Astrocyte (in vitro differentiated cells and primary cell): ENCODE results near the gene PARK7. TPM values are rescaled to one million over a fixed set of nuclear protein-coding genes. Genes with fewer than 3 reads are reported as not detected.

Experiments
- DNase-seq: peaks from one replicate; pipeline ENCODE4 v3.0.0-alpha.2; 2010; ENCODE audit warnings: low read depth
- FAIRE-seq: peaks from 2 replicates; lab custom pipeline; 2011; peaks lifted over from hg19 to GRCh38; lab: Jason Lieb, UNC
- H2AFZ ChIP-seq: 2 replicates; pipeline ENCODE4 v1.6.0; 2012; ENCODE audit warnings: low read depth, low read length, inconsistent platforms
- H3K27ac ChIP-seq: 2 replicates; pipeline ENCODE4 v1.5.1; 2011; ENCODE audit warnings: low read depth, low read length, inconsistent platforms
- H3K27me3 ChIP-seq: 2 replicates; pipeline ENCODE4 v1.6.0; 2011; ENCODE audit warnings: low read length, inconsistent platforms; ENCODE audit not compliant: insufficient read depth
- H3K36me3 ChIP-seq: 2 replicates; pipeline ENCODE4 v1.5.1; 2011; ENCODE audit warnings: low read length, inconsistent platforms; ENCODE audit not compliant: insufficient read depth
- H3K4me1 ChIP-seq: 2 replicates; pipeline ENCODE4 v1.5.1; 2011; ENCODE audit warnings: low read length, inconsistent platforms; ENCODE audit not compliant: insufficient read depth
- H3K4me2 ChIP-seq: 2 replicates; pipeline ENCODE4 v1.6.0; 2012; ENCODE audit warnings: low read length, inconsistent platforms
- H3K4me3 ChIP-seq: 2 replicates; pipeline ENCODE4 v1.5.1; 2011; ENCODE audit warnings: low read depth, mild to moderate bottlenecking, low read length, inconsistent platforms; ENCODE audit not compliant: insufficient read depth
- H3K79me2 ChIP-seq: 2 replicates; pipeline ENCODE4 v1.6.0; 2012; ENCODE audit warnings: mild to moderate bottlenecking, low read length, inconsistent platforms; ENCODE audit not compliant: insufficient read depth
- H3K9ac ChIP-seq: 2 replicates; pipeline ENCODE4 v1.6.0; 2012; ENCODE audit warnings: mild to moderate bottlenecking, low read length, inconsistent platforms
- H3K9me3 ChIP-seq: 2 replicates; pipeline ENCODE4 v1.5.1; 2012; ENCODE audit warnings: low read depth, mild to moderate bottlenecking, low read length, inconsistent platforms; ENCODE audit not compliant: insufficient read depth
- H4K20me1 ChIP-seq: 2 replicates; pipeline ENCODE4 v1.6.0; 2012; ENCODE audit warnings: low read length, inconsistent platforms; ENCODE audit not compliant: insufficient read depth
- H3K27ac Mint-ChIP-seq: one replicate; pipeline ENCODE4 v1.8.0; 2021; ENCODE audit warnings: mild to moderate bottlenecking, mixed read lengths; ENCODE audit not compliant: unreplicated experiment
- H3K27me3 Mint-ChIP-seq: one replicate; pipeline ENCODE4 v1.8.0; 2021; ENCODE audit warnings: low read depth, mixed read lengths; ENCODE audit not compliant: unreplicated experiment
- H3K36me3 Mint-ChIP-seq: one replicate; pipeline ENCODE4 v1.8.0; 2021; ENCODE audit warnings: low read depth, mixed read lengths; ENCODE audit not compliant: unreplicated experiment
- H3K4me1 Mint-ChIP-seq: one replicate; pipeline ENCODE4 v1.8.0; 2021; ENCODE audit warnings: low read depth, mixed read lengths; ENCODE audit not compliant: unreplicated experiment
- H3K4me3 Mint-ChIP-seq: one replicate; pipeline ENCODE4 v1.8.0; 2021; ENCODE audit warnings: mild to moderate bottlenecking, moderate library complexity, mixed read lengths; ENCODE audit not compliant: unreplicated experiment
- H3K9me3 Mint-ChIP-seq: one replicate; pipeline ENCODE4 v1.8.0; 2021; ENCODE audit warnings: mild to moderate bottlenecking, mixed read lengths; ENCODE audit not compliant: unreplicated experiment
- CTCF ChIP-seq: IDR thresholded peaks from 2 replicates; pipeline ENCODE4 v1.5.1; 2011; ENCODE audit warnings: low read depth, mild to moderate bottlenecking, inconsistent platforms, low read length, moderate library complexity; ENCODE audit not compliant: insufficient read depth
- EZH2 ChIP-seq: IDR thresholded peaks from 2 replicates; pipeline ENCODE4 v1.6.1; 2012; ENCODE audit warnings: mild to moderate bottlenecking, low read length, inconsistent platforms; ENCODE audit not compliant: insufficient read depth
- total RNA-seq: library from RNA; stranded (reverse); gene quantifications from 2 replicates; pipeline ENCODE4 v1.2.1, GENCODE V29; 2021

The PARK7 gene
- total RNA-seq, 1 donor from 2014 or later, result 282 TPM

GRCh38 chr1:8031176-8031785, 69.8 kb downstream of the PARK7 start:
- TF ChIP-seq CTCF, result peak; percentile 61
- no peak for TF ChIP-seq EZH2
- DNase-seq (no peak), FAIRE-seq (no peak)
- H3K27ac Mint-ChIP-seq, result no peak overlapping the region
- Histone ChIP-seq H3K79me2 (peaks cover 8% of the 10 kb centered on the region), H3K27me3 (no peaks in the 10 kb centered on the region), H3K9me3 (no peaks in the 10 kb centered on the region), H3K9ac (no peak overlapping the region), H3K27ac (no peak overlapping the region), H3K36me3 (no peaks in the 10 kb centered on the region), H4K20me1 (no peaks in the 10 kb centered on the region), H3K4me1 (peaks cover 26% of the 10 kb centered on the region), H2AFZ (no peak overlapping the region), H3K4me2 (no peak overlapping the region), H3K4me3 (no peak overlapping the region)
- no peaks in the 10 kb centered on the region for H3K27me3 Mint-ChIP-seq
- H3K36me3 Mint-ChIP-seq, result no peaks in the 10 kb centered on the region
- H3K4me3 Mint-ChIP-seq, result no peak overlapping the region
- no peaks in the 10 kb centered on the region for H3K9me3 Mint-ChIP-seq
- peaks cover 25% of the 10 kb centered on the region for H3K4me1 Mint-ChIP-seq

GRCh38 chr1:8032366-8032910, 70.9 kb downstream of the PARK7 start:
- no peaks in the 10 kb centered on the region for H3K9me3 Mint-ChIP-seq
- H3K27me3 Mint-ChIP-seq, result no peaks in the 10 kb centered on the region
- Histone ChIP-seq H4K20me1 (no peaks in the 10 kb centered on the region), H3K4me3 (no peak overlapping the region), H2AFZ (no peak overlapping the region), H3K27me3 (no peaks in the 10 kb centered on the region), H3K36me3 (no peaks in the 10 kb centered on the region), H3K79me2 (no peaks in the 10 kb centered on the region), H3K9ac (no peak overlapping the region), H3K4me2 (no peak overlapping the region), H3K27ac (no peak overlapping the region), H3K4me1 (peaks cover 16% of the 10 kb centered on the region), H3K9me3 (no peaks in the 10 kb centered on the region)
- H3K27ac Mint-ChIP-seq, result no peak overlapping the region
- H3K36me3 Mint-ChIP-seq, result no peaks in the 10 kb centered on the region
- no peak for DNase-seq
- TF ChIP-seq CTCF, result no peak
- no peak for TF ChIP-seq EZH2
- no peak overlapping the region for H3K4me3 Mint-ChIP-seq
- no peak for FAIRE-seq
- peaks cover 20% of the 10 kb centered on the region for H3K4me1 Mint-ChIP-seq

- no peak overlapping the region for H3K27ac Mint-ChIP-seq
- no peak overlapping the region for H2AFZ ChIP-seq
Measured at GRCh38 chr1:8033322-8033721, 71.8 kb downstream of the PARK7 start.

More at GRCh38 chr1:8033322-8033721, 71.8 kb downstream of the PARK7 start:
- Histone ChIP-seq H3K4me3 (no peak overlapping the region), H3K27me3 (no peaks in the 10 kb centered on the region), H3K27ac (no peak overlapping the region), H3K9me3 (no peaks in the 10 kb centered on the region), H4K20me1 (no peaks in the 10 kb centered on the region), H3K4me2 (no peak overlapping the region), H3K9ac (no peak overlapping the region), H3K4me1 (peaks cover 8% of the 10 kb centered on the region), H3K79me2 (no peaks in the 10 kb centered on the region), H3K36me3 (no peaks in the 10 kb centered on the region)
- no peak for FAIRE-seq
- no peaks in the 10 kb centered on the region for H3K27me3 Mint-ChIP-seq
- H3K36me3 Mint-ChIP-seq, result no peaks in the 10 kb centered on the region
- peaks cover 11% of the 10 kb centered on the region for H3K4me1 Mint-ChIP-seq
- no peak overlapping the region for H3K4me3 Mint-ChIP-seq
- H3K9me3 Mint-ChIP-seq, result no peaks in the 10 kb centered on the region
- TF ChIP-seq EZH2, result no peak
- TF ChIP-seq CTCF, result no peak
- DNase-seq, result no peak
